GM18870 (cell line): ENCODE results near the gene SPRN.

Experiments
- ATAC-seq: cut with Tn5 transposase; IDR thresholded peaks from one replicate; pipeline ENCODE4 v1.9.1; 2021; ENCODE audit warnings: moderate library complexity; ENCODE audit not compliant: unreplicated experiment

SPRN gene

DNA sequence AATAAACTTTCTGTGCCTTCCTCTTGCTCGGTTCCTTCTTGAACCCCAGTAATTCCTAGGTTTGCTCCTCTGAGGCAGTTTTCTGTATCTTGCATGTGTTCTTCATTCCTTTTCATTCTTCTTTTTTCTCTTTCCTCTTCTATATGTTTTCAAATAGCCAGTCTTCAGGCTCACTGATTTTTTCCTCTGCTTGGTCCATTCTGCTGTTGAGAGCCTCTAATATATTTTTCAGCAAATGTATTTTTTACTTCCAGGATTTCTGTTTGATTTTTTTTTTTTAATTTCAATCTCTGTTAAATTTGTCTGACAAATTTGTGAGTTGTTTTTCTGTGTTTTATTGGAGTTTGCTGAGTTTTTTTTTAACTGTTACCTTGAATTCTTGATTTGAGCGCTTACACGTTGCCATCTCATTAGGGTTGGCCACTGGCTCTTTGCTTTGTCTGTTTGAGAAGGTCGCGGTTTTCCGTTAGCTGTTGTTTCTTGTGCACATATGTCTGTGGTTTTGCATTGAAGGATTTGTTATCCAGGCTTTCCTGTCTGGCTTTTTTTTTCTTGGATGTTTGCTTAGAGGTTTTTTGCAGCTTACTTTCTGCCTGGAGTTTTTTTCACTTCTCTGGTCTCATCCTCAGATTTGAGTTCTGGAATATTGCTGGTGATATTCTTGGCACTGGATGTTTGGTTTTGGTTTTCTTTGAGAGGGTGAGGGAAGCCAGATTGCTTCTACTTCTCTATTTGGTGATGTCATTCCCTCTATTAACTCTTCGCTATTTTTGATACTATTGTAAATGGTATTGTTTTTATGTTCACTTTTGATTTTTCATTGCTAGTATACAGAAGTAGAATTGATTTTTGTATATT is 12.7 kb downstream of the SPRN start:
- ATAC-seq, result no peak

DNA sequence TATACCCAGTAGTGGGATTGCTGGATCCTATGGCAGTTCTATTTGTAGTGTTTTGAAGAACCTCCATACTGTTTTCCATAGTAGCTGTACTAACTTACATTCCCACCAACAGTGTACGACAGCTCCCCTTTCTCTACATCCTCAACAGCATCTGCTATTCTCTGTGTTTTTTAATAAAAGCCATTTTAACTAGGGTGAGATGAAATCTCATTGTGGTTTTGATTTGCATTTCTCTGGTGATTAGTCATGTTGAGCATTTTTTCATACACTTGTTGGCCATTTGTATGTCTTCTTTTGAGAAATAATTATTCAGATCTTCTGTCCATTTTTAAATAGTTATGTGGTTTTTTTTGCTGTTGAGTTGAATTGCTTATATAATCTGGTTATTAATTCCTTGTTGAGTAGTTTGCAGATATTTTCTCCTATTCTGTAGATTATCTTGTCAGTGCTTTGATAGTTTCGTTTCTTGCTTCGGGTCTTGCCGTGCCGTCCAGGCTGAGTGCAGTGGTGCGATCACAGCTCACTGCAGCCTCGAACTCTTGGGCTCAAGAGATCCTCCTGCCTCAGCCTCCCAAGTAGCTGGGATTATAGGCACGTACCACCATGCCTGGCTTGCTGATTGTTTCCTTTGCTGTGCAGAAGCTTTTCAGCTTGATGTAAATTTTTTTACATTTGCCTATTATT is 18.4 kb downstream of the SPRN start:
- peak; percentile 59 for ATAC-seq

DNA sequence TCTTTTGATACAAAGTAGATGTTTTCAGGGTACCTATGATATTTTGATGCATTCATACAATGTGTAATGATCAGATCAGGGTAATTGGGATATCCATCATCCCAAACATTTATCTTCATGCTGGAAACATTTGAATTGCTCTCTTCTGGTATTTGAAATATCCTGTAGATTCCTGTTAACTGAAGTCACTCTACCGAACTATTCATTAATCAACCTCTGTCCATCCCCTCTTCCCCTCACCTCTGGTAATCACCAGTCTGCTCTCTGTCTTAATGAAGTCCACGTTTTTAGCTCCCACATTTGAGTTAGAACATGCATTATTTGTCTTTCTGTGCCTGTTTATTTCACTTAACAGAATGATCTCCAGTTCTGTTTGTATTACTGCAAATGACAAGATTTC is 19.2 kb downstream of the SPRN start:
- no peak for ATAC-seq

DNA sequence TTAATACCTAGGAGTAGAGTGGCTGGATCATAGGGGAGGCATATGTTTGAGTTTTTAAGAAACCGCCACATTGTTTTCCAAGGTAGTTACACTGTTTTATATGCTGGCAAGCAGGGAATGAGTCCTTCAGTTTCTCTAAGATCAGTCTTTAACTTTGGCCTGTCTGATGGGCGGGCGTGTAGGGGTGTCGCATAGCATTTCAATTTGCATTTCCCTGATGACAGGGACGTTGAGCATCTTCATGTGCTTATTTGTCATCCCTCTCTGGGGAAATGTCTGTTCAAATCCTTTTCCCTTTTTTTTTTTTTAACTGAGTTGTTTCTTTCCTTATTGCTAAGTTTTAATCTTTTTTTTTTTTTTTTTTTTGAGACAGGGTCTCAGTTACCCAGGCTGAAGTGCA is 20.6 kb downstream of the SPRN start:
- no peak for ATAC-seq

DNA sequence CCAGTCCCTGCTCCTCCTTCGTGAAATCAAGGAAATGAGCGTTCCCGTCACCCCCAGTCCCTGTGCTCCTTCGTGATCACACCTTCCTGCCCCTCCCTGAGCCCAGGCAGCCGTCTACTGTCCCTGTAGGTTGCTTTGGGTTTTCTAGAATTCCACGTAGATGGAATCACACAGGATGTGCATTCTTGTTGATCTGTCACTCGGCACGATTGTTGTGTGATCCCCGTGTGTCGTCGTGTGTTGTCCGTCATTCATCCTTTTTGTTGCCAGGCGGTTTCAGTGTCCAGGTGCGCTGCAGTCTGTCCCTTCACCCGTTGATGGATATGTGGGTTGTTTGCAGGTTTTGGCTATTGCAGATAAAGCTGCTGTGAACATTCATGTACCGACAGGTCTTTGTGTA is 21.1 kb downstream of the SPRN start:
- ATAC-seq, result no peak

DNA sequence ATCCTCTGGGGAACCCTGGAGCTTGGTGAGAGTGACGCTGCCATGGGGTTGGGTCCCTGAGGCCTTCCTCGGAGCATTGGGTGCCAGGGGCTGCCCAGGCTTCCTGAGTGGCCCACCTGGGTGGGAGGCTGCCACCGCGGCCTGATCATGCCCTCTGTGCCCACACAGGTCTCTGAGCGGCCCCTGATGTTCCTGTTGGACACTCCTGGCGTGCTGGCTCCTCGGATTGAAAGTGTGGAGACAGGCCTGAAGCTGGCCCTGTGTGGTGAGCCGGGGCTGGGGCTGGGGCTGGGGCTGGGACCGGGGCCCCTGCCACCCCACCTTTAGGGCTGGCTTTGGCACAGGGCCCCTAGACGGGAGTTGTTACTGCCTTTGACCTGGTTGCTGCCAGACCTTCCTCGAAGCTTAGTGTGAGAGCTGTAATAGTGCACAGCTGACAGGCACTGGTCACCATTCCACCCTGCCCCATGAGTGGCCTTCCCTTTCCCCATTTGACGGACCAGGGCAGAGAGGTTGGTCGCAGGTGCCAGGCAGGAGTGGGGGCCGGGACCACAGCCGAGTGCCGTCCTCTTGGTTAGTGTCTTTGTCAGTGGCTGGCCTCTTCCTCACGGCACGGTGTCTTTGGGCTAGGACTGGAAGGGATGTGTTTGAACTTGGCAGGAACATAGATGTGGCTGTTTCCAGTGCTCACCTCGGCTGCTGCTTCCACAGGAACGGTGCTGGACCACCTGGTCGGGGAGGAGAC is 22.3 kb downstream of the SPRN start:
- ATAC-seq, result no peak

DNA sequence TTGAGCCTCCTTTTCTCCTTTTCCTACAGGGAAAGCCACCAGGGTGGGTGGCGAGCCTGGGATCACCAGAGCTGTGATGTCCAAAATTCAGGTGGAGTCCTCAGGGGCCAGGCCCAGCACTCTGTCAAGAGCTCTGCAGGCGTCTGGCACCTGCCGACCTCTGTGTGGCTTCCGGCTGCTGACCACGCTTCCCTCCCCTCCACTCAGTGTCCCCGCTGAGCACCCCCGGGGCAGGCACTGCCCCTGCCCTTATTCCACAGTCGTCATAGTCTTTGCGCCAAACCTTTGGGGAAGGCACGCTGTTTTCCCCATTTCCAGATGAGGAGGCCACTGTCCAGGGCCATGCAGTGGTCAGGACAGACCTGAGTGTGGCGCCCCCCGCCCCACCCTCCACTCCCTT is 22.9 kb downstream of the SPRN start:
- ATAC-seq, result peak; percentile 3

DNA sequence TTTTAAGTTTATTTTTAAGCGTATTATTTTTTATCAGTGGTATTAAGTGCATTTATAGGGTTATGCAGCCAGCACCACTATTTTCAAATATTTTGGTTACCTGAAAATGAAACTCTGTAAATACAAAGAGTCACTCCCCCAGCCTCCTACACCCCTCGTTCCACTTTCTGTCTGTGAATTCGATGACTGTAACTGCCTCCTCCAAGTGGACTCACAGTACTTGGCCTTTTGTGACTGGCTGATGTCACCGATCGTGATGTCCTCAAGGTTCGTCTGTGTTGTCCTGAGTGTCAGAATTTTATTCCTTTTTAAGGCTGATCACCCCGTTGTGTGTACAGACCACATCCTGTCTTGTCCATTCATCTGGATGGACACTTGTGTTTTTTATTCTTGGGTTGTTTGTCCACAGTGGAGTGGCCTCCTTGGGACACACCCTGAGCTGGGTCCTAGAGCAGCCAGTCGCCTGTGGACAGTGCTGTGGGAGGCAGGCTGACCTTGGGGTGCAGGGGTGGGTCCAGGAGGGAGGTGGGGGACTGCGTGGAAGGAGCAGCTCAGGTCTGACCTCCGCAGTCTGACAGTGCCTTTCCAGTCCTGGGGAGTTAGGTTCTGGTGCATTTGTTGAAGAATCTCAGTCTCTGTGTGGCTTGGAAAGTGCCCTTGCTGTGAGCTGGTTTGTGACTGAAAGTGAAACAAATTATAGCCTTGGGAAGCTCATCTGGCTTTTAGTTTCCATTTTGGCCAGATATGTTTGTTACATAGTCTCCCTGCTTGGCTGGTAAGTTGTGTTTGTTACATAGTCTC is 23.6 kb downstream of the SPRN start:
- peak; percentile 75 for ATAC-seq

DNA sequence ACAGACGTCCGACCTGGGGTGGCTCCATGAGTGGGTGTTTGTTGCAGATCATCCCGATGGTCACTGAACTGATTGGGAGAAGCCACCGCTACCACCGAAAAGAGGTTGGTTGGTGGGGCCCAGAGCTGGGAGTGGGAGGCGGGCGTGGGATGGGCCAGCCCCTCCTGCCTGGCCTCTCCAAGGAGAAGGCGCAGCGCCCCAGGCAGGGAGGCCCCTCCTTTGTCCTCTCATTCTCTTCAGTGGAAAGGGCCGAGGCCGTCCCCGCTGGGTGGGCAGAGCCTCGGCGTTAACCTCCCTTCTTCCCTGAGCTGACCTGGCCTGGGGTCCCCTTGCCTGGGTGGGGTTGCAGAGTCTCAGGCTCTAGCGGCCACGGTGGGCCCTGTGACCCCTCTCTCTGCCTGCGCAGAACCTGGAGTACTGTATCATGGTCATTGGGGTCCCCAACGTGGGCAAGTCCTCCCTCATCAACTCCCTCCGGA is 25.3 kb downstream of the SPRN start:
- no peak for ATAC-seq

DNA sequence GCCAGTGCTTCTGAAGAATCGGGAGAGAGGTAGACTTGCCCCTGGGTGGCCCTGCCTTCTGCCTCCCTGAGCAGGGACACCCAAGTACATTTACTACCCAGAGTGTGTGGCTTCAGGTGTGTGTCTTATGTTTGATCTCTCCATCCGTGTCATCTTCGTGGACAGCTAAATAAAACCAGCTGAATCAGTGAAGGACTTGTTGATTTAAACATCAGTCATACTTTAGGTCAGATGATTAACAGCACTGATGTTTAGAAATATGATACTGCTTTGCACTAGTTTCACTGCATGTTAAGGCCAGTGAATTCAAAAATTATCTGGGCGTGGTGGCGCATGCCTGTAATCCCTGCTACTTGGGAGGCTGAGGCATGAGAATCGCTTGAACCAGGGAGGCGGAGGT is 26.5 kb downstream of the SPRN start:
- ATAC-seq, result no peak

DNA sequence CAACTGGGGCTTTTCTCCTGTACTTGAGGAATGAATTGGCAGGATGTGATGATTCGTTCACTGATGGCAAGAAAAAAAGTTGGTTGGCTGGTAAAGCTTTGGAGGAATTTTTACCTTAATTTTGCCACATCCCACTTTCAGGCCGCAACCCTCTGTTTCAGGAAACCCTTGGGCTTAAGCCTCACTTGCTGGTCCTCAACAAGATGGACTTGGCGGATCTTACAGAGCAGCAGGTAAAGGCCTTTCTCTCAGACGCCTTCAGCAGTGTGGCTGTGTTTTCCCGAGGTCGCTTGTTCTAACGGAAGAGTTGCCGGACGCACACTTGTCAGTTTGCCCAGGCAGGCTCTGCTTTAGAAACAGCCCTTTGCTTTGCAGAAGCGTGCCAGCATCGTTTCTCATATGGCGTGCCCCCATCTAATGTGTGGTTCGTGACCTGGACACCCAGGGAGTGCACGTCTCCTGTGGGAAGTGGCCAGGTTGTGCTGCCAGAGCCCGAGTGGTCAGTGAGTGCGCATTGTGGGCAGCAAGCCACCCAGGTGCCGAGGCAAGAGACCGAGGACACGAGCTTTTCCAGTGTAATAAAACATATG is 28.3 kb downstream of the SPRN start:
- ATAC-seq, result no peak

DNA sequence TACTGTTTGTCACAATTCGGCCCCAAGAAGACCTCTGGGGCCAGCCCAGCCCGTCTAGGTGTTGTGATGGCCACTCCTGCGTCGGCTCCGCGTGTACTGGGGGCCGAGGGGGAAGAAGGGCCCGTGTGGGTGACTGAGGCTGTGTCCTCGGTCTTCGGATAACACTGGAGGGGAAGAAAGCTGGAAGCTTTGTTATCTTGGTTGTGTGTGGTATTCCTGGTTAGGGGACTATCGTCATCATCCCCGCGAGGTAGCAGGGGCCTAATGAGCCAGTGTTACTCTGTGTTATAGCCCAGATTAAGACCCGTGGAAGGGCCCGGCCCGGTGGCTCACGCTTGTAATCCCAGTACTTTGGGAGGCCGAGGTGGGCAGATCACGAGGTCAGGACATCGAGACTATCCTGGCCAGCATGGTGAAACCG is 29.6 kb downstream of the SPRN start:
- ATAC-seq, result no peak

DNA sequence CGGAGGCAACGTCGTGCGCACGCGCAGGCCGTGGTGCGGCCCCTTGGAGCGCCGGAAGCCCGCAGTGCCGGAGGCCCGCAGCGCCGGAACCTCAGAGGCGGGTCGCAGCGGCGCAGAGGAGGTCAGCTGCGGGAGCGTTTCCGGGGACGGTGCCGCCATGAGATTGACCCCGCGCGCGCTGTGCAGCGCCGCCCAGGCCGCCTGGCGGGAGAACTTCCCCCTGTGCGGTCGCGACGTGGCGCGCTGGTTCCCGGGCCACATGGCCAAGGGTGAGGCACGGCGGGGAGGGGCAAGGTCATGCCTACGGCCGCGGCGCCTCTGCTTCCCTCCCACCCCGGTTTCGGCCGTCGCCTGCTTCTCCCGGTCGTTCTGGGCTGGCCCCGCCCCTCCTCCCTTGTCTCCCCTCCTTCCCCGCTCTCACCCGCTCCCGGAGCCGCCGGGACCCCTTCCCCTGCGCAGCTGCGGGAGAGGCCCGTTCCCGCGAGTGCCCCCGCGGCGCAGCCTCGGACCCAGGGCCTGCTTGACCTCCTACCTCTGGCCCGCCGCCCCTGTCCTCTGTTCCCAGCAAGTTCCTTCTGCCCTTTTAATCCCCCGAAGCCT is 30.3 kb downstream of the SPRN start, which contains the start of gene MTG1:
Gene MTG1 (plus strand): TSS at position 94 of the 600 bp plus-strand sequence. CDS start 64 bp downstream, at position 158.
- ATAC-seq, result peak; percentile 40

DNA sequence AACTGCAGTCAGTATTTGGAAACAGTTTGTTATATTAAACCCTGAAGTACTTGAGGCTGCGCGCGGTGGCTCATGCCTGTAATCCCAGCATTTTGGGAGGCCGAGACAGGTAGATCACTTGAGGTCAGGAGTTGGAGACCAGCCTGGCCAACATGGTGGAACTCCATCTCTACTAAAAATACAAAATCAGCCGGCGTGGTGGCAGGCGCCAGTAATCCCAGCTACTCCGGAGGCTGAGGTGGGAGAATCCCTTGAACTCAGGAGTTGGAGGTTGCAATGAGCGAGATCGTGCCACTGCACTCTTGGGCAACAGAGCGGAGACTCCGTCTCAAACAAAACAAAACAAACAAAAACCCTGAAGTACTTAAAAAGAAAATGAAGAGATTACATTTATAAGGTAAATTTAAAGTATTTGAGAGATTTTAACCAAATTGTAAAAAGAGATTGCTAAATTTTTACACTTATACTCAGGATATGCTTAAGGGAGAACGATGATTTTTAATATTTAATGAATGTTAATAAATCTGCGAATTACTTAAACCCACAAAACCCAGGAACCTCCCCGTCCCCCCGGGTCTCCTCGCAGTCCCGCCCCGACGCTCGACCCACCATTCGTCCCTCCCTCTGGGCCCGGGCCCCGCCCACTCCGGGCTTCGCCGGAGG is 30.9 kb downstream of the SPRN start:
- no peak for ATAC-seq

DNA sequence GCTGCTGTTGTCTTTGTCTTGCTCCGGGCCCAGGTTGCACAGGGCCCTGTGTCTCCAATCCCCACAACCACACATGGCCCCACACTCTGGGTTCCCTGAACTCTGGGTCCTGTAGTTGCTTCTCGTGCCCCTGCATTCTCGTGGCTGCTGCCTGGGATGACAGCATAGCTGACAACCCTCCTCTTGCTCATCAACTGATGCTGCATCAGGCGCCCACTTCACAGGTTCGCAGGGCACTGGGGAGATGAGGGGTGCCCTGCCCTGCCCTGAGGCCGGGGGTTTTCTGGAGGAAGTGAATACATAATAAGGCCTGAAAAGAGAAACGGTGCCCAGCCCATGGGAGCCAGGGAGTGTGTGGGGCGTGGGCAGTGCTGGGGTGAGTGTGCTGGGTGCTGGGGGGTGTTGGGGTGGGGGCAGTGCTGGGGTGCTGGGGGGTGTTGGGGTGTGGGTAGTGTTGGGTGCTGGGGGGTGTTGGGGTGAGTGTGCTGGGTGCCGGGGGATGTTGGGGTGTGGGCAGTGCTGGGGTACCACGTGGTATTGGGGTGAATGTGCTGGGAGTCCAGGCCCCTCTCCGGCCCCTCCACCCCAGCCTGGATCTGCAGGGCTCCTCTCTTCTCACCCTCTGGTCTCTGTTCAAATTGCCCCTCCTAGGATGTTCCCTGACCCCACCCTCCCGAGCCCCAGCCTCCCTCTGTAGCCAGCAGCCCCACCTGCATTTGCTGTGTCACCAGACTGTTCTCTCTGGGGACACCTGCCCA is 32.5 kb downstream of the SPRN start:
- no peak for ATAC-seq

DNA sequence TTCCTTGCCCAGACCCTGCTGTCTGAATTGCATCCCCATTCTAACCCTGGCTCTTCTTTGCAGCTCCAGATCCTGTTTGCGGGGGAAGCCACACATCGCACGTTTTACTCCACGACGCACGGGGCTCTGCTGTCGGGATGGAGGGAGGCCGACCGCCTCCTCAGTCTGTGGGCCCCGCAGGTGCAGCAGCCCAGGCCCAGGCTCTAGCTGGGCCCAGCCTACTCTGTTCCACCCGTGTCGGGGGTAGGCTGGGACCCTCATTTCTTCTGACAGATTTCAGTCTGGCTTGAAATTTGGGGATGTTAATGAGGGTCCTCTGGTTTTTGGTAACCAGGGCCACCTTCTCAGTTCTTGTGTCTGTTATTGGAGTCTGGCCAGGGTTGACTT is 33.2 kb downstream of the SPRN start:
- no peak for ATAC-seq

DNA sequence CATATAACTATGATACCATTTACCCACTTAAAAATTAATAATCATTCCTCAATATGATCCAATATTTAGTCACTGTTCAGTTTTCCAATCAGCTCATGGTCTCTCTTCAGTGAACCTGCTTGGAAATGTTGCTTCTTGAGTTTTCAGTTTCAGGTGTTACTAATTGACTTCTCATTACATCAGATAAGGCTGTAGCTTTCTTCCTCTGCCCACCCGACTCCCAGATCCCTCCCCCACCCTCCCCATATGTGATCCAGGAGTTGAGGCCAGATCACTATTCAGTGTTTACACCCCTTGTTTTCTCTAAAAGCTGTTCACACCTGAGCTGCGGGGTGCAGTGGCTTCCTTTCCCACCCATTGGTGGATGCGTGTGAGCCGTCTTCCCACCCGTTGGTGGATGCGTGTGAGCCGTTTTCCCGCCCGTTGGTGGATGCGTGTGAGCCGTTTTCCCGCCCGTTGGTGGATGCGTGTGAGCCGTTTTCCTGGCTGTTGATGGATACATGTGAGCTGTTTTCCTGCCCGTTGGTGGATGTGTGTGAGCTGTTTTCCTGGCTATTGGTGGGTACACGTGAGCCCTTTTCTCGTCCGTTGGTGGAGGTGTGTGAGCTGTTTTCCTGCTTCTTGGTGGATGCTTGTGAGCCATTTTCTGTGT is 33.7 kb downstream of the SPRN start:
- no peak for ATAC-seq
